Right lobe of liver (tissue), 6 donors: ENCODE data around the gene PHGDH. TPM values are rescaled to one million over a fixed set of nuclear protein-coding genes. Genes with fewer than 3 reads are reported as not detected.

ENCODE experiments used
- ATAC-seq, 4 donors: fragments of 200-7000 bp; cut with Tn5 transposase; one replicate each; pipeline ENCODE4 v1.9.1; 2020; ENCODE audit warnings: mild to moderate bottlenecking in 4 of 4, moderate library complexity in 4 of 4
- DNase-seq, 3 donors: peaks; one replicate each; pipeline ENCODE4 v3.0.0-alpha.2; 2020
- H3K27ac ChIP-seq, 3 donors: fragments of 200-600 bp; one replicate each; pipeline ENCODE4 v1.8.0; 2022
- H3K27me3 ChIP-seq, 2 donors: fragments of 200-600 bp; one replicate each; pipeline ENCODE4 v1.8.0; 2022
- H3K36me3 ChIP-seq, 4 donors: fragments of 200-600 bp; sonication (generic) in 1 of 4; one replicate each; pipeline versions ENCODE4 v1.5.1 to v1.8.0; 2017 to 2022; ENCODE audit warnings: control low read depth in 1 of 4
- H3K4me1 ChIP-seq, 4 donors: fragments of 200-600 bp; sonication (generic) in 1 of 4; one replicate each; pipeline versions ENCODE4 v1.5.1 to v1.8.0; 2017 to 2022; ENCODE audit warnings: control low read depth in 1 of 4
- H3K4me3 ChIP-seq, 3 donors: fragments of 200-600 bp; one replicate each; pipeline ENCODE4 v1.8.0; 2022
- H3K9me3 ChIP-seq, 4 donors: fragments of 200-600 bp; sonication (generic) in 1 of 4; one replicate each; pipeline versions ENCODE4 v1.5.1 to v1.8.0; 2017 to 2022; ENCODE audit warnings: control low read depth in 1 of 4
- POLR2A ChIP-seq: fragments of 450-650 bp; IDR thresholded peaks from one replicate; pipeline ENCODE4 v1.6.1; 2017; ENCODE audit warnings: antibody characterized with exemption, mild to moderate bottlenecking
- WGBS: methylation state at CpG from one replicate; pipeline ENCODE4 v1.1.6; 2018; ENCODE audit warnings: low coverage, low lambda C conversion rate; ENCODE audit not compliant: insufficient coverage; ENCODE audit errors: missing lambda C conversion rate; 5-methylcytosine and 5-hydroxymethylcytosine counted together
- intact Hi-C, 2 donors: fragments of 100-400 bp; cut with DNase I; formaldehyde crosslinking; loops; one replicate each; pipeline versions ENCODE4 v1.11.2 to v1.14.1; 2022
- total RNA-seq, 6 experiments: library from RNA; depleted of rRNA in 2 of 6; stranded (reverse); fragments of >200 nt in 2 of 6; fragmentation: NEBNext Ultra II Directional in 3 of 6; extraction: Animal tissue kit (Norgen Biotek cat#: 25700) in 3 of 6; gene quantifications; one replicate each; pipeline versions ENCODE4 v1.1.0 to v1.2.4, GENCODE V29; 2016 to 2023
- TF ChIP-seq, protein P1 (sequence below), 4 donors: fragments of 200-600 bp in 3 of 4; fragments of 450-650 bp in 1 of 4; IDR thresholded peaks; one replicate each; pipeline versions ENCODE4 v1.5.1 to v1.8.0; 2016 to 2022; ENCODE audit warnings: antibody characterized with exemption in 4 of 4, mild to moderate bottlenecking in 2 of 4
- donor health status: DM: no; HTN: yes; CAD: no.
- donor health status: DM: no; HTN: no; CAD: no.
- donor health status: DM: no; HTN: no; CAD: no.
- donor health status: DM: no; HTN: yes; CAD: no.
- donor health status: DM: no; HTN: yes; CAD: no.

Gene PHGDH
- total RNA-seq, 6 experiments from 2014 or later: 51.2 to 151 (median 74.0) TPM

DNA sequence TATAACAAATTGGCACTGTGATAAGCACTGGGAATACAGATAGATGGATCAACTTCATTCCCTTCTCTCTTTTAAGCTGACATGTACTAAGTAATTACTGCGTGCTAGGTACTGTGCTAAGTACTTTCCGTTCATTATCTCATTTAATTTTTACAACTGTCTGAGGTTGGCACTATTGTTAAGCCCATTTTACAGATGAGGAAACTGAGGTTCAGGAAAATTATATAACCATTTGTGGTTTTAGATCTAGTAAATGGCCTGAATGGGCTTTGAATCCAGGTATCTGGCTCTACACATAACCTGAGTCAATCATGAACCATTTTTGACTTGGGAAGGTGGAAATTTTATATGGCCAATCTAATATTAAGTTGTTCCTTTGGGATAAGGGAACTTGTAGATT lies 60.6 kb downstream of the PHGDH start:
- intact Hi-C loops: no loop called here
- TF ChIP-seq, protein P1, sequence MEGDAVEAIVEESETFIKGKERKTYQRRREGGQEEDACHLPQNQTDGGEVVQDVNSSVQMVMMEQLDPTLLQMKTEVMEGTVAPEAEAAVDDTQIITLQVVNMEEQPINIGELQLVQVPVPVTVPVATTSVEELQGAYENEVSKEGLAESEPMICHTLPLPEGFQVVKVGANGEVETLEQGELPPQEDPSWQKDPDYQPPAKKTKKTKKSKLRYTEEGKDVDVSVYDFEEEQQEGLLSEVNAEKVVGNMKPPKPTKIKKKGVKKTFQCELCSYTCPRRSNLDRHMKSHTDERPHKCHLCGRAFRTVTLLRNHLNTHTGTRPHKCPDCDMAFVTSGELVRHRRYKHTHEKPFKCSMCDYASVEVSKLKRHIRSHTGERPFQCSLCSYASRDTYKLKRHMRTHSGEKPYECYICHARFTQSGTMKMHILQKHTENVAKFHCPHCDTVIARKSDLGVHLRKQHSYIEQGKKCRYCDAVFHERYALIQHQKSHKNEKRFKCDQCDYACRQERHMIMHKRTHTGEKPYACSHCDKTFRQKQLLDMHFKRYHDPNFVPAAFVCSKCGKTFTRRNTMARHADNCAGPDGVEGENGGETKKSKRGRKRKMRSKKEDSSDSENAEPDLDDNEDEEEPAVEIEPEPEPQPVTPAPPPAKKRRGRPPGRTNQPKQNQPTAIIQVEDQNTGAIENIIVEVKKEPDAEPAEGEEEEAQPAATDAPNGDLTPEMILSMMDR (IDR thresholded peaks at IDR 0.05): no peak
- no peak for TF ChIP-seq POLR2A
- no peak for ATAC-seq
- 97% methylated on average over 2 of the region's 2 CpGs for WGBS
- DNase-seq: no peak
- H3K4me1 ChIP-seq: peaks cover 0 to 53% (median 24%) of the 10 kb centered on the region in 4 donors
- H3K36me3 ChIP-seq: no peaks in the 10 kb centered on the region
- no peaks in the 10 kb centered on the region for H3K27me3 ChIP-seq
- H3K4me3 ChIP-seq: no peak overlapping the region
- no peaks in the 10 kb centered on the region for H3K9me3 ChIP-seq
- H3K27ac ChIP-seq: peak overlapping the region in 2 of 3 donors; percentile 83 to 88

DNA sequence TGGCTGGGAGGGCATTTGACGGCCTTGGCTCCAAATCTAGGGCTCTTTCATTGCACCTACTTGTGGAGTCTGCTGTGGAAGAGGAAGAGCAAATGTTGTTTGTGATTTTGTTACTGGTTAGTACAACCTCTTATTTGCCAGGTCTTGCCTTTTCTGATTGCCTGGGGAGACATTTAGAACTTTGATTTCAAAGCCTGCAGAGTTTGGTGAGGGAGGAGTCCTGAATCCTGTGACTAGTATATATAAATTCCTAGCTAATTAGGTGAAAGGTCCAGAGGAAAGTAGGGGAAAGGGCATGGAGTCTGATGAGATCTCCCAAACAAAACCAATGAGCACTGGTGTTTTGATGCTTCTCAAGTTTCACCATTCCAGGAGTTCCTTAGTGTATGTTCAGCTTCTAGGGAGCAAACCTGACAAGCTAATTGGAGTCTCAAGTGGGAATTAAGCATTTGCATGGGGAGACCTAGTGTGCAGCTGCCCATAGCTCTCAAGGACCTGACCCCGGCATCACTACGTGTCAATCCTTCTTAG lies 62.0 kb downstream of the PHGDH start:
- Histone ChIP-seq H3K9me3 (no peaks in the 10 kb centered on the region), H3K4me1 (peaks cover 0 to 54% (median 27%) of the 10 kb centered on the region in 4 donors), H3K27me3 (no peaks in the 10 kb centered on the region), H3K27ac (peak overlapping the region; percentile 40 to 88 (median 83)), H3K36me3 (no peaks in the 10 kb centered on the region), H3K4me3 (no peak overlapping the region)
- WGBS: 38% methylated on average over 3 of the region's 3 CpGs
- TF ChIP-seq, protein P1 (IDR thresholded peaks at IDR 0.05): no peak
- TF ChIP-seq POLR2A: peak; percentile 33
- DNase-seq: no peak
- peak; percentile 46 to 62 (median 60) for ATAC-seq
- intact Hi-C loops: no loop called here

DNA sequence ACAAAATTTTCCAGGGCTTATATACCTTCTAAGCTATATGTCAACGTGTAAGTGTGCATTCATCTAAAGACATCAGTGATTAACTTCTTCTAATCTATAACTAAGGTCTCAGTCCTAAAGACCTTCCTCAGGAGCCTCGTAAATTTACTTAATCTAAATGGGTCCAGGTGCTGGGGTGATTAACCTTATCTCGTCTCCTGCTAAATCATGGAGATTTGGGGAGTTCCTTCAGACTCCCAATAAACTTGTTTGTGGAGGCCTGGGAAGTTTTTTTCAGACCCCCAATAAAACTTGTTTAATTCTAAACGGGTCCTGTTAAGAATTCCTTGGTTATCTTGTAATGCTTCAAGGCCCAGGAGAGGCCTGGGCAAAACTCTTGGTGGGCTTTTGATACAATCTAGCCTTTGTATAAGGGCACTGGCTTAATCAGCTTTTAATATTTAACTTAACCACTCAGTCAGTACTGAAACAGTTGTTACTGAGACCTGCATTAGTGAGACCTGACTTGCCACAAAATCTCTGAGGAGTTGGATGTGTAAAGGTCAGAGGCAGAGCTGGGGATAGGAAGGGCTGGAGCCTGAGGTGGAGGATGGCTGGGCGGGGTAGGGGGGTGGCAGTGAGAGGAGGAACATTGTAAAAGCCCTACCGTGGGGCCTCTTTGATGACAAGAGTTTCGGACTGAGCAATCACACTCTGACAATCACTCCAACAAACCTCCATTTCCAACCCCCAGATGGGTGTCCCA lies 63.2 kb downstream of the PHGDH start:
- no peaks in the 10 kb centered on the region for H3K36me3 ChIP-seq
- H3K4me3 ChIP-seq: no peak overlapping the region
- H3K9me3 ChIP-seq: no peaks in the 10 kb centered on the region
- WGBS: 42% methylated on average over 5 of the region's 7 CpGs
- intact Hi-C loops: no loop called here
- peaks cover 0 to 55% (median 25%) of the 10 kb centered on the region in 4 donors for H3K4me1 ChIP-seq
- peak overlapping the region; percentile 40 to 88 (median 83) for H3K27ac ChIP-seq
- no peak for TF ChIP-seq POLR2A
- TF ChIP-seq, protein P1 (IDR thresholded peaks at IDR 0.05): no peak
- DNase-seq (no peak), ATAC-seq (peak in 1 of 4 donors; percentile 9)
- H3K27me3 ChIP-seq: no peaks in the 10 kb centered on the region

GRCh38 chr1:119778359-119778758 lies 66.6 kb downstream of the PHGDH start:
- Histone ChIP-seq H3K4me3 (no peak overlapping the region), H3K36me3 (no peaks in the 10 kb centered on the region), H3K27ac (peak overlapping the region in 2 of 3 donors; percentile 80 to 98), H3K27me3 (no peaks in the 10 kb centered on the region), H3K9me3 (no peaks in the 10 kb centered on the region), H3K4me1 (peaks cover 0 to 60% (median 26%) of the 10 kb centered on the region in 4 donors)
- 81% methylated on average over 6 of the region's 6 CpGs for WGBS
- intact Hi-C loops: no loop called here
- ATAC-seq (no peak), DNase-seq (no peak)
- TF ChIP-seq, protein P1 (IDR thresholded peaks at IDR 0.05): no peak
- TF ChIP-seq POLR2A: no peak
